K562 (cell line): ENCODE measurements around the gene AP2M1. TPM values are rescaled to one million over a fixed set of nuclear protein-coding genes. Genes with fewer than 3 reads are reported as not detected.

Experiments
- CBFA2T2 ChIP-seq: fragments of 450-650 bp; conservative IDR thresholded peaks from 2 replicates; pipeline ENCODE4 v1.6.1; 2017; ENCODE audit warnings: mild to moderate bottlenecking
- CBFA2T3 ChIP-seq: fragments of 450-650 bp; IDR thresholded peaks from 2 replicates; pipeline ENCODE4 v1.6.1; 2017
- CREM ChIP-seq: IDR thresholded peaks from 2 replicates; pipeline ENCODE4 v1.6.1; 2014; ENCODE audit warnings: antibody characterized with exemption, low read depth
- DMBX1 ChIP-seq: fragments of 250-450 bp; sonication (Bioruptor Pico); IDR thresholded peaks from 2 replicates; pipeline ENCODE4 v1.8.0; 2022; ENCODE audit warnings: inconsistent platforms, mild to moderate bottlenecking, moderate library complexity, borderline replicate concordance
- E4F1 ChIP-seq: fragments of 250-450 bp; sonication (Bioruptor Pico); IDR thresholded peaks from 2 replicates; pipeline ENCODE4 v1.5.0; 2021; ENCODE audit warnings: mild to moderate bottlenecking, borderline replicate concordance
- ETV1 ChIP-seq: fragments of 450-650 bp; conservative IDR thresholded peaks from 2 replicates; pipeline ENCODE4 v1.6.1; 2016; ENCODE audit warnings: missing genetic modification characterization, control low read depth, low read depth, missing compliant biosample characterization
- FIP1L1 ChIP-seq: fragments of 200-400 bp; formaldehyde crosslinking; IDR thresholded peaks from 2 replicates; pipeline ENCODE4 v1.6.1; 2018; ENCODE audit warnings: mild to moderate bottlenecking, low read depth, low read length; ENCODE audit not compliant: poor library complexity, severe bottlenecking
- GTF2E2 ChIP-seq: fragments of 200-800 bp; sonication (Bioruptor generic); IDR thresholded peaks from 2 replicates; pipeline ENCODE4 v1.6.1; 2016; ENCODE audit warnings: missing genetic modification characterization, missing compliant biosample characterization
- HNRNPL ChIP-seq: fragments of 200-400 bp; formaldehyde crosslinking; IDR thresholded peaks from 2 replicates; pipeline ENCODE4 v1.6.1; 2017; ENCODE audit warnings: low read depth, mild to moderate bottlenecking, low read length
- KAT8 ChIP-seq: fragments of 450-650 bp; IDR thresholded peaks from 2 replicates; pipeline ENCODE4 v1.6.1; 2016; ENCODE audit warnings: low read depth, mild to moderate bottlenecking
- MCM3 ChIP-seq: fragments of 450-650 bp; IDR thresholded peaks from 2 replicates; pipeline ENCODE4 v1.6.1; 2016
- MTA1 ChIP-seq: fragments of 450-650 bp; IDR thresholded peaks from 2 replicates; pipeline ENCODE4 v1.6.1; 2017; ENCODE audit warnings: borderline replicate concordance
- MXI1 ChIP-seq: IDR thresholded peaks from 2 replicates; pipeline ENCODE4 v1.6.1; 2011; ENCODE audit warnings: low read depth, mild to moderate bottlenecking, improper control_type of control experiment, low read length
- NCOA6 ChIP-seq: fragments of 450-650 bp; IDR thresholded peaks from 2 replicates; pipeline ENCODE4 v1.6.1; 2017; ENCODE audit warnings: mild to moderate bottlenecking
- NONO ChIP-seq, 2 experiments: fragments of 200-400 bp in 1 of 2; fragments of 450-650 bp in 1 of 2; formaldehyde crosslinking in 1 of 2; IDR thresholded peaks; 2 replicates each; pipeline ENCODE4 v1.6.1; 2017; ENCODE audit warnings: low read depth in 2 of 2, mild to moderate bottlenecking in 2 of 2, moderate library complexity in 2 of 2, low read length in 1 of 2
- POLR2G ChIP-seq: fragments of 200-400 bp; formaldehyde crosslinking; IDR thresholded peaks from 2 replicates; pipeline ENCODE4 v1.6.1; 2017; ENCODE audit warnings: low read depth, mild to moderate bottlenecking, antibody characterized with exemption, low read length, moderate library complexity
- PTTG1 ChIP-seq: fragments of 450-650 bp; IDR thresholded peaks from 2 replicates; pipeline ENCODE4 v1.6.1; 2016; ENCODE audit warnings: low read depth, mild to moderate bottlenecking, missing genetic modification characterization, missing compliant biosample characterization
- RFX1 ChIP-seq: fragments of 450-650 bp; IDR thresholded peaks from 2 replicates; pipeline ENCODE4 v1.6.1; 2016; ENCODE audit warnings: mild to moderate bottlenecking, moderate library complexity
- SETDB1 ChIP-seq: IDR thresholded peaks from one replicate; pipeline ENCODE4 v1.6.1; 2012; ENCODE audit warnings: low read length, control low read depth, inconsistent platforms
- SIX5 ChIP-seq, 2 experiments: IDR thresholded peaks; 2 replicates each; pipeline ENCODE4 v1.6.1; 2011; ENCODE audit warnings: low read length in 2 of 2, borderline replicate concordance in 1 of 2, low read depth in 1 of 2, mild to moderate bottlenecking in 1 of 2, moderate library complexity in 1 of 2; ENCODE audit not compliant: insufficient read depth in 1 of 2
- TAL1 ChIP-seq: fragments of 450-650 bp; IDR thresholded peaks from 2 replicates; pipeline ENCODE4 v1.6.1; 2016; ENCODE audit warnings: mild to moderate bottlenecking
- TCF3 ChIP-seq: sonication (generic); formaldehyde crosslinking; IDR thresholded peaks from 2 replicates; pipeline ENCODE4 v1.4.0; 2020; ENCODE audit warnings: mild to moderate bottlenecking, missing genetic modification reagents
- ZBTB8A ChIP-seq: fragments of 450-650 bp; IDR thresholded peaks from 2 replicates; pipeline ENCODE4 v1.6.1; 2018; ENCODE audit warnings: mild to moderate bottlenecking, moderate library complexity; ENCODE audit not compliant: partially characterized antibody
- ZNF212 ChIP-seq: fragments of 450-650 bp; formaldehyde crosslinking; IDR thresholded peaks from 2 replicates; pipeline ENCODE4 v1.4.0; 2020; ENCODE audit warnings: mild to moderate bottlenecking
- ZNF280A ChIP-seq: fragments of 450-650 bp; IDR thresholded peaks from 2 replicates; pipeline ENCODE4 v1.6.1; 2018; ENCODE audit warnings: mild to moderate bottlenecking, low read depth; ENCODE audit not compliant: partially characterized antibody
- ZNF408 ChIP-seq: fragments of 250-450 bp; sonication (Bioruptor Pico); IDR thresholded peaks from 2 replicates; pipeline ENCODE4 v1.4.0; 2020; ENCODE audit warnings: low read depth, mild to moderate bottlenecking, moderate library complexity
- polyA plus RNA-seq, 8 experiments: library from polyadenylated mRNA; depleted of rRNA in 4 of 8; stranded (reverse) in 5 of 8; unstranded in 3 of 8; fragments of >200 nt; fragmentation: Nextera tagmentation in 2 of 8; fragmentation: Illumina TruSeq in 1 of 8; extraction: Ambion mirVana in 2 of 8; extraction: Trizol in 1 of 8; gene quantifications; 2 replicates each; pipeline versions ENCODE4 v1.2.1 to v1.2.3, GENCODE V29; 2011 to 2014; ENCODE audit warnings: inconsistent platforms in 1 of 8, missing spikeins in 1 of 8
- total RNA-seq, 7 experiments: library from RNA; depleted of rRNA in 6 of 7; stranded (reverse); fragments of >200 nt in 6 of 7; fragmentation: Illumina TruSeq in 2 of 7; extraction: Trizol in 2 of 7; gene quantifications; 2 replicates each; pipeline versions ENCODE4 v1.2.1 to v1.2.3, GENCODE V29; 2011 to 2021; ENCODE audit warnings: low replicate concordance in 1 of 7
- TF ChIP-seq, protein P1 (sequence below): fragments of 450-650 bp; IDR thresholded peaks from 2 replicates; pipeline ENCODE4 v1.6.1; 2016; ENCODE audit warnings: low read depth, mild to moderate bottlenecking, moderate library complexity

AP2M1 gene
- total and polyA plus RNA-seq, 9 of the 15 experiments (the other 6 are each of a cell fraction or from before 2014, with no cell fraction given) = 118 to 505 (median 296) TPM

DNA sequence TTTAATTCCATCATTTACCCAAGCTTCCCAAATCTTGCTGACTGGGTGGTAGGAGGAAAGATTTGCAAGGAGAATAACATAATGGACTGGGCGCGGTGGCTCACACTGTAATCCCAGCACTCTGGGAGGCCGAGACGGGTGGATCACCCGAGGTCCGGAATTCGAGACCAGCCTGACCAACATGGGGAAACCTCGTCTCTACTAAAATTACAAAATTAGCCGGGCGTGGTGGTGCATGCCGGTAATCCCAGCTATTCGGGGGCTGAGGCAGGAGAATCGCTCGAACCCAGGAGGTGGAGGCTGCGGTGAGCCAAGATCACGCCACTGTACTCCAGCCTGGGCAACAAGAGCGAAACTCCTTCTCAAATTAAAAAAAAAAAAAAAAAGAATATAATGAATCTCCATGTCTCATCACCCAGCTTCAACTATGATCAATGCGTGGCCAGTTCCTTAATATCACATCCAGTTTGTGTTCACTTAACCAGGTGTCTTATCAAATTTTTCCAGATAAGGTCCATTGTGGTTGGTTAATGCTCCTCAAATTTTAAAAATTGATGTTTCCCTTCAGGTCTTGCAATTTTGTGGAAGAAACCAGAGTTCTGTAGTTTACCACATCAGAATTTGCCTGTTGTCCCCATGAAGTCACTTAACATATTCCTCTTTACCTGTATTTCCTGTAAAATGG lies 10.0 kb downstream of the AP2M1 start (continued):
- TF ChIP-seq MTA1 (no peak), GTF2E2 (tag) (no peak), CREM (no peak), KAT8 (no peak), ZBTB8A (no peak), NCOA6 (no peak), NONO (IDR thresholded peaks at IDR 0.05; ENCODE audit: low read depth in 2 of 2, low read length in 1 of 2) (no peak), SIX5 (IDR thresholded peaks at IDR 0.05; ENCODE audit: borderline replicate concordance in 1 of 2, insufficient read depth in 1 of 2, low read depth in 1 of 2, low read length in 2 of 2) (no peak), ETV1 (tag) (no peak), ZNF212 (CRISPR knock-in tag) (no peak), CBFA2T3 (peak; percentile 69), SETDB1 (no peak), POLR2G (no peak), MXI1 (no peak), TCF3 (CRISPR knock-in tag) (0 out of 2 replicates have a peak, but pooled peaks have one; percentile 26), CBFA2T2 (0 out of 2 replicates have a peak, but pooled peaks have one; percentile 34), FIP1L1 (no peak), ZNF280A (no peak), TAL1 (peak; percentile 29; the same call in 1 of the 2 replicates), PTTG1 (tag) (no peak), ZNF408 (CRISPR knock-in tag) (no peak), E4F1 (CRISPR knock-in tag) (no peak), DMBX1 (CRISPR knock-in tag) (no peak), MCM3 (no peak), RFX1 (no peak), HNRNPL (no peak)
- TF ChIP-seq, protein P1, sequence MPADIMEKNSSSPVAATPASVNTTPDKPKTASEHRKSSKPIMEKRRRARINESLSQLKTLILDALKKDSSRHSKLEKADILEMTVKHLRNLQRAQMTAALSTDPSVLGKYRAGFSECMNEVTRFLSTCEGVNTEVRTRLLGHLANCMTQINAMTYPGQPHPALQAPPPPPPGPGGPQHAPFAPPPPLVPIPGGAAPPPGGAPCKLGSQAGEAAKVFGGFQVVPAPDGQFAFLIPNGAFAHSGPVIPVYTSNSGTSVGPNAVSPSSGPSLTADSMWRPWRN = no peak
